Right hindlimb (tissue), 1 donor: ENCODE data around the gene SSR3.

Experiments used
- DNase-seq: peaks from one replicate; pipeline ENCODE4 v3.0.0-alpha.2; 2018

SSR3 gene

GRCh38 chr3:156535162-156535627, 19.7 kb downstream of the SSR3 start:
- peak; percentile 87 for DNase-seq

- DNase-seq: no peak
Observed at GRCh38 chr3:156533205-156533604, 21.7 kb downstream of the SSR3 start.

- no peak for DNase-seq
Observed at GRCh38 chr3:156532730-156533129, 22.2 kb downstream of the SSR3 start.

- DNase-seq: no peak
Observed at GRCh38 chr3:156530980-156531379, 23.9 kb downstream of the SSR3 start.

- no peak for DNase-seq
Observed at GRCh38 chr3:156527060-156527459, 27.9 kb downstream of the SSR3 start.

GRCh38 chr3:156525808-156526207, 29.1 kb downstream of the SSR3 start:
- no peak for DNase-seq

GRCh38 chr3:156522673-156523072, 32.2 kb downstream of the SSR3 start:
- DNase-seq: no peak

GRCh38 chr3:156519758-156520162, 35.2 kb downstream of the SSR3 start:
- no peak for DNase-seq

GRCh38 chr3:156518726-156519125, 36.2 kb downstream of the SSR3 start:
- no peak for DNase-seq

- DNase-seq: no peak
Observed at GRCh38 chr3:156516961-156517360, 38.0 kb downstream of the SSR3 start.

GRCh38 chr3:156516284-156516683, 38.6 kb downstream of the SSR3 start:
- DNase-seq: no peak

- no peak for DNase-seq
Observed at GRCh38 chr3:156513619-156514018, 41.3 kb downstream of the SSR3 start.

- DNase-seq: no peak
Observed at GRCh38 chr3:156511987-156512677, 42.8 kb downstream of the SSR3 start.

GRCh38 chr3:156509189-156510174, 45.4 kb downstream of the SSR3 start:
- peak; percentile 37 for DNase-seq

GRCh38 chr3:156507285-156507684, 47.6 kb downstream of the SSR3 start:
- DNase-seq: no peak

- no peak for DNase-seq
Observed at GRCh38 chr3:156498307-156498706, 56.6 kb downstream of the SSR3 start.

GRCh38 chr3:156497326-156497725, 57.6 kb downstream of the SSR3 start:
- DNase-seq: no peak

- DNase-seq: no peak
Observed at GRCh38 chr3:156495816-156496215, 59.1 kb downstream of the SSR3 start.

- no peak for DNase-seq
Observed at GRCh38 chr3:156493887-156494286, 61.0 kb downstream of the SSR3 start.

- peak; percentile 49 for DNase-seq
Observed at GRCh38 chr3:156492801-156493261, 62.1 kb downstream of the SSR3 start.

GRCh38 chr3:156491192-156491591, 63.7 kb downstream of the SSR3 start:
- DNase-seq: no peak
